AG08396 (cell line): ENCODE data around the gene PRKCA.
"Not testable (repeated sequence)": the region's sequence is repeated elsewhere in the genome, so short reads cannot be mapped to it uniquely, and the experiment has no call there.

Source experiments
- DNase-seq: peaks from one replicate; pipeline ENCODE4 v3.0.0; 2012; ENCODE audit warnings: low spot score, mixed read lengths

The PRKCA gene

DNA sequence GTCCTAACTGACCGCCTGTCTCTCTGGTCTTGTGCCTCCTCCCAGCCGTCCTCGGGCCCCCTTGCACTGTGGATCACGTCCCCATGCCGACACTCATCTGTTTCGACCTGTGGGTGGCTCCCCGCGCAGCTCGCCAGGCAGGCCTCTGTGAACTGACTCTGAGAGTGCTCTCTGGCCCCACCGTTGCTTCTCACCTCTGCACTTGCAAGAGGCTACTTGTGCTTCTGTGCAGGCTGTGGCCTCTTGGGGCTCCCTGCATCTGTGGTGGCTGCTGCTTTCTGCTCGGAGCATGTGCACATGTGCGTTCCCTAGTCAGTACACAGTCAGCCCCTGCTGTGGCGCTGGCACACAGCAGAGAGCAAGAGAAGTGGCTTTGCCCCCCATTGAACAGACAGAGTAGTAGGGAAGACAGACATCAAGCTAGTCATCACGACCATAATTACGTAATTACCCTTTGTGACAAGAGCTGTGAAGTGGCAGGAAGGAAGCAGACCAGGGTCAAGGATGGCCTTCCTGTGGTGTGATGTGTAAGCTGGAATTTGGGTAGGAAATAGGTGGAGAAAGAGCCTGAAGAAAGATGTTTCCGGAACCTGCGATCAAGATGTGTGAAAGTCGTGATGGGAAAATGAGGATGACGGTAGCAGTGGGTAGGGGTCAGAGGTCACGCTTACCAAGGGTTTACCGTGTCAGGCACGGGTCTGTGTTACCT, 276.5 kb downstream of the PRKCA start:
- DNase-seq: no peak

DNA sequence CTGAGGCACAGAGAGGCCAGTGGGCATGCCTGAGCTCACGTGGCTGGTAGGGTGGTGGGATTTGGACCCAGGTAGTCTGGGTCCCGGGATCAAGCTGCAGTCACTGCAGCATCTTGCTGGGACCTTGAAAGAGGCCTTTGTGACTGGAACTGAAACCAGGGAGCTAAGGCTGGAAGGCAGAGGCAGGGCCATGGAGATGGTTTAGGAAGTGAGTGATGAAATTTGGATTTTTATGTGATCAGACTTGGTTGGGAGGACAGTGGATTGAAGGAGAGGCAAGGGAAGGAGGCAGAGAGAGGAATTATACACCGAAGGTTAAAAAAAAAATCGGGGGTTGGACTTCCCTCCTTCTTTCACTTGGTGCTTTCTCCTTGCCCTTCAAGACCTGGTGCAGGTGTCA, 277.1 kb downstream of the PRKCA start:
- no peak for DNase-seq

DNA sequence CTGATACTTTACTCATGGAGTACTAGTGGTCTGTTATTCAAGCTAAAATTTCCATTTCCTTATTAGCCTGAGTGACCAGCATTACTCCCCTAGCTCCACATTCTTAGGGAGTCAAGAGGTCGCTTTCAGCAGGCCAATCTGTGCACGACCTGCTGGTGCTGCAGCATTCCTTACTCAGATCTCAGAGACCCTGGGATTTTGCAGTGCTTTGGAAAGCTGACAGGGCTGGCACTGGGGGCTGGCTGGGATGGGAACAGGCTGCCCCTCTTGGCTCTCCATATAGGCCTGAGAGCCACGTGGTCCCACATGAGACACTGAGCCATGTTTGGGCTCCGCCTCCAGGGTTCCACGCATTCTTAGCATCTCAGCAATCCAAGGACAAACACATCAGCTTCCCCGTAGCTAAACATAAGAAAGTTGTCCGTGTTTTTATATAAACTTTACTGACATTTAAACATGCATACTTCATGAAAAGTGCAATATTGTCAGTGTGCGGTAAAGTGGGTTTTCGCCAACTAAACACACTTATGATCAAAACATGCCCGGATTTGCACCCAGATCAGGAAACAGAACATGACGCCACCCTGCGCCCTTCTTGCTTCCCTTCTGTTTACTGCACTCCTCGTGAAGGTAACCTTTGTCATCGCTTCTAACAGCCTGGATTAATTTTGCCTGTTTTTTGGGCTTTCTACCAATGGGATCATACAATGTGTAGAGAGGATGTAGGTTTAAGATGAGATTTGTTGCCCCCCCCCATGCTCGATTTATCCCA, 278.0 kb downstream of the PRKCA start:
- peak; percentile 83 for DNase-seq

DNA sequence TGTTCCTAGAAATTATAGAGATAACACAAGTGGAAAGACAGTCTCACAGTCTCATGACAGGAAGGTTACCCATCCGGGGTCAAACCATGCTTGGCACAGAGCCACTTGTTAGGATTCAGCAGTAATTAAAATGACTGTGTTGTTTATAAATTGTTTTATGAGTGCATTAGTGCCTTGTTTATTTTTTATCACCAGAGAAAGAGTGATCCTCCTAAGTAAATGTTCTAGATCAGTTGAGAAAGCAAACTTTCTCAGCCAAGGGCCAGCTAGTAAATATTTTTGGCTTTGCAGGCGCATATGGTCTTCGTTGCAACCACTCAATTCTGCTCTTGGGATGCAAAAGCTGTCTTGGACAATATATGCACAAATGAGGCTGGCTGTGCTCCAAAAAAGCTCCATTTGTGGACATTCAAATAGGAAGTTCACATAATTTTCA, 278.6 kb downstream of the PRKCA start:
- DNase-seq: peak; percentile 24

DNA sequence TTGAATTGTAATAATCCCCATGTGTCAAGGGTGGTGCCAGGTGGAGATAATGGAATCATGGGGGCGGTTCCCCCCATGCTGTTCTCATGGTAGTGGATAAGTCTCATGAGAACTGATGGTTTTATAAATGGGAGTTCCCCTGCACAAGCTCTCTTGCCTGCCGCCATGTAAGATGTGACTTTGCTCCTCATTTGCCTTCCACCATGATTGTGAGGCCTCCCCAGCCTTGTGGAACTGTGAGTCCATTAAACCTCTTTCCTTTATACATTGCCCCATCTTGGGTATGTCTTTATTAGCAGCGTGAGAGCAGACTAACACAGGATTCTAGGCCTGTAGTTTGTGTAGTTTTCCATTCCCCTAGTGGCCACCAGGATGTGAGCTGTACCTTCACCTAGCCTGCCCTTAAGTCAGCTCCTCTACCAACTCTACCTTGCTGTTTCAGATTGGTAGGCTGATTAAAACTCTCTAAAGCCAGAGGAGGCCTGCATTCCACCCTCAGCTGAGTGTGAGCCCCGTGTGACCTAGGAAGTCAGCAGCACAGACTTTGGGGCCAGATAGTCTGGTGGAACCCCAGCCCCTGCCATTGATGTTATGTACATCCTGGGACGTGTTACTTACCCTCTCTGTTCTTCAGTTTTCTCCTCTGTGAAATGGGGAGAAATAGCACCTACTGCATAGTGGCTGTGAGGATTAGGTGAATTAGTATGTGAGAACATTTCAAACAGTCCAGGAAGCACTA, 280.1 kb downstream of the PRKCA start:
- DNase-seq: no peak

DNA sequence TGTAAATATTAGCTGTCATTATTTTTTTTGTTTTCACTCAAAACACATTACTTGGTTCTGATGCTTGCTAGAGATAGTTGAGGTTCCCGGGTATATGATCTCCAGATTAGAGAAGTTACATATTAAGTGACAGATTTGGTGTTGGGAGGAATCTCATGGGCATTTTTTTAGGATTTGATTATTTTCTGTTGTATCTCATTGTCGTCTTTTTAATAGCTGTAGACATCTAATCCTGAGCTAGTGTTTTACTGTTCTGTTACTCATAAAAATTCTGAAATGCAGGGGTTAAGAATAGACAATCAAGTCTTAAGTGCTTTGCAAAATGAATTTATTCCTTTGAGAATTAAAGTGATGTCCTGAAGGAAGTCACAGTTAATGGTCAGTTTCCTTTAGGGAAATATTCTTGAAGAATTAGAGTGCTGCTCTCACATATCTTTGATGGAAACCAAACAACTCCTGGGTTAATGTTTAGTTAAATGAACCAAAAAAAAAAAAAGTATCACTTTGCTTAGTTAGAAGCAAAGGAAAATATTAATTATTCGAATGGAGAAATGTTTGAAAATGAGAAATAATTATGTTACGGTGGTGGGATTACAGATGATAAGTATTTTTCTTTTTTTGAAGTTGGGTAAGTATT, 280.8 kb downstream of the PRKCA start:
- no peak for DNase-seq

DNA sequence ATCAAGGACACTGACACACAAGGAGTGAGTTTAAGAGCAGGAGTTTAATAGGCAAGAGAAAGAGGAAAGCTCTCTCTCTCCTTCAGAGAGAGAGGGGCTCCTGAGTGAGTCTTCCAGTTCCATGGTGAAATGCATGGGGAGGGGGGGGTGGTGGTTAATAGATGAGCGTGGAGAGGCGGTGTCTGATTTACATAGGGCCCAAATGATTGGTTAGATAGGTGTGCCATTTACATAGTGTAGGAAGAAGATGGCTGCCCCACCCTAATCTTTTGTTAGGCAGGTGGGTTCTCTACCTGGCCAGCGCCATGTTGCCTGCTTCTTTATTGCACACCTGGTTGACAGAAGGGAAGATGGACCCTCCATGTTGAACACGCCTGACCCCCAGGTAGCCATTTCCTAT, 282.5 kb downstream of the PRKCA start:
- no peak for DNase-seq

DNA sequence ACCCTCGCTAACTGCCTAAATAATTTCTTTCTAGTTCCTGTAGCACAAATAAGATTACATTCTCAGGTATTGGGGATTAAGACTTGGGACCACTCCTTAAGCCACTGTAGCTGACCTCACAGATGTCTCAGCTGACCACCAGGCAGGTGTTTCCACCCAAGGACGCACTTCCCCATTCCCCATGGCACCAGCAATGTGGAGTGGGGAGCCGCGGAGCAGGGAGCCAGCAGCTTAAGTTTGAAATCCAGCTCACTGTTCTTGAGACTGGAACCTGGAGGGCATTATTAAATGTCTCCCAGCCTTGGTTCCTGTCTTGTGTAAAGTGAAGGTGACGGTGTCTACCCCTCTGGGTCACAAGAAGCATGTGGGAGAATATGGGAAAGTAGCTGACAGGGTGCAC, 283.1 kb downstream of the PRKCA start:
- DNase-seq: no peak

DNA sequence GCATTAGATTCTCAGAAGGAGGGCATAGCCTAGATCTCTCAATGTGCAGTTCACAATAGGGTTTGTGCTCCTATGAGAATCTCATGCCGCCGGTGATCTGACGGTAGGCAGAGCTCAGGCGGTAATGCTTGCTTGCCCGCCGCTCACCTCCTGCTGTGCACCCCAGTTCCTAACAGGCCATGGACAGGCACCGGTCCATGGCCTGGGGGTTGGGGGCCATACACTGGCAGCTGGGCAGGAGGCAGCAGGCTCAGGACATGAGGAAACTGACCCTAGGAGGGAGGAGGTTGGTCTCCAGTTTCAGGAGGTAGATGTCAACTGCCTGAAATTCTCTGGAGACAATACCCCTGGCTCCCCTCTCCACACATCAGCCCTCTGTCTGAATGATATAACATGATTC, 287.5 kb downstream of the PRKCA start:
- DNase-seq: no peak

DNA sequence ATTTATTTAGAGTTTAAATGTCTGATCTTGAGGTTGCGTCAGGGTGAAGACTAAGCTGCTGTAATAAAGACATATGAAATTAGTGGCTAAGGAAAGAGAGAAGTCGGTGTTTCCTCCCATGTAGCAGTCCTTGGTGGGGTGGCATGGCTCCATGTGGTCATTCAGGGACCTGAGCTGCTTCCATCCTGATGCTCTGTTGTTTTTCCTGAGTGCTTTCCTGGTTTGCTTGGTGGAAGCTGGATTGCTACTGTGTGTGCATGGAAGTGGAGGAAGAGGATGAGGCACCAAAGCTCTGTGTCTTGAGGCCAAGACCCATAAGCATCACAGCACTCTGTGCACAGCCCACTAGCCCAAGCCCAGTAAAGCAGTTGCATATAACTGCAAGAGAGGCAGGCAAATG, 290.7 kb downstream of the PRKCA start:
- no peak for DNase-seq

DNA sequence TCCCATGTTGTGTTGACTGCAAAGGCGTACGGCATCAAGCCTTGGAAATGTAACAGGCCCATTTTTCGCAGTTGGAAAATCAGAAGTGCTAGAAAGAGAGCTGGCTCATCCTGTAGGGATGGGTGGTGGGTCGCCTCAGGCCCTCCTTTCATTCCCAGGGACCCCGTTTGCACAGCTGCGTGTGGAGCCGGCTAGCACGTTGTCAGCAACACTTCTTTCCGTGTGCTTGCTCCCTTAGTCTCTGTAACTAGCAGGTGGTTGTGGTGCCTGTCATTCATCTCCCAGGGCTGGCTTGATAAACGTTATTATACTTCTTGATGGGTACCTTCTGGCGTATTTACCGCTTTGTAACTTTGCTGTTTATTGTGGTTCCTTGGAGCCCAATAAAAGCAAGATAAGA, 293.5 kb downstream of the PRKCA start:
- DNase-seq: no peak

DNA sequence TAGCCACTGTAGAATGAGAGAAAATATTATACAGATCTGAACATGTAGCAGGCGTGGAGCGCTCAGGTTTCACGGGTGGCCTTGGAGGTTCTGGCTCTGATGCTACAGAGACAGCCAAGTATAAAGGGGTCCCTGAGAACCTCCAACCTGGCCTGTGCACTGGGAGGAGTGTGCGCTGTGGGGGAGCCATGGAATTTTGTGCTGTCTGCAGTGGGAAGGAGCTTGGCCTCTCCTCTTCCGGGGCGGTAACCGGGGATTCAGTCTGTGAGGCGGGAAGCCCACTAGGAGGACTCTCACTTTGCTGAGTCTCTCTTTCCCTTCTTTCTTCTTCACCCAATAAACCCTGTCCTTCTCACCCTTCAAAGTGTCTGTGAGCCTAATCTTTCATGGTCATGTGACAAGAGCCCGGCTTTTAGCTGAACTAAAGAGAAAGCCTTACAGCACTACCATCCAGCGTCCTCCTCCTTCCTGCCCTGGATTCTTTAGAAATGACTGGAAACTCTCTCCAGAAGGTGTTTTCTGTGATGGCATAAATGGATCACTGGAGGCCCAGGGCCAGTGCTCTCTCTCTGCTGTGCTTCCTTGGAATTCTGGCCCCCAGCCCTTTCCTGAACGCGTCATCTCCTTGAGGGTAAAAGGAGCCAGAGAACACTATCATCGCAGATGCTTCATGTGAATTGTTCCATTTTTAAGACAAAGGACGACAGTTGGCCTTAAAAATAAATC, 300.4 kb downstream of the PRKCA start:
- DNase-seq: peak; percentile 63

DNA sequence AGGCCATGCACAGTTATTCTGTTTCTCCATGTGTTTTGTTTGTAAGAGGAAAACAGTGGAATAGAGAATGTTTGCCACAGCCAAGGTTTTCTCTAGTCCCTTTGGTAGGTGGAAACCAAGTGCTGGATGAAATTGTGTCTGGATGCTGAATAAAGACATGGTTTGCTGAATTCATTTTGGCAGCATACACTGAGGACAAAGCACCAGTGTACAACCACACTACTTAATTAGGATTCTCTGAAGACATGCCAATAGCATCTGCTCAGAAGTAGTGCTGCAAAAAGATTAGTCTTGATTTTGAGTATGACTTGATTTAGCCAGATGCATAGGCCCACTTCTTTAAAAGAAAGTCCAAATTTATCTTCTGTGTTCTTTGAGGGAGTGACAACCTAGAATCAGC, 302.0 kb downstream of the PRKCA start:
- DNase-seq: no peak

DNA sequence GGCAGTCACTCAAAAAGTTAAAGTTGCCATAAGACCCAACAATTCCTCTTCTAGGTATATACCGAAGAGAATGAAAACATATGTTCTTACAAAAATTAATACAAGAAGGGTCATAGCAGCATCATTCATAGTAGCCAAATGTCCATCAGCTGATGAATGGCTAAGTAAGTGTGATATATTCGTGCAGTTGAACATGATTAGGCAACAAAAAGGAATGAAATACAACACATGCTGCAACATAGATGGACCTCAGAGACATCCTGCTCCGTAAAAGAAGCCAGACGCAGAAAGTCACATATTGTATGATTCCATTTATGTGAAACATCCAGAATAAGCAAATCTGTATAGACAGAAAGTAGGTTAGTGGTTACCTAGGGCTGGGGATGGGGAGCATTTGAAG, 303.1 kb downstream of the PRKCA start:
- no peak for DNase-seq

DNA sequence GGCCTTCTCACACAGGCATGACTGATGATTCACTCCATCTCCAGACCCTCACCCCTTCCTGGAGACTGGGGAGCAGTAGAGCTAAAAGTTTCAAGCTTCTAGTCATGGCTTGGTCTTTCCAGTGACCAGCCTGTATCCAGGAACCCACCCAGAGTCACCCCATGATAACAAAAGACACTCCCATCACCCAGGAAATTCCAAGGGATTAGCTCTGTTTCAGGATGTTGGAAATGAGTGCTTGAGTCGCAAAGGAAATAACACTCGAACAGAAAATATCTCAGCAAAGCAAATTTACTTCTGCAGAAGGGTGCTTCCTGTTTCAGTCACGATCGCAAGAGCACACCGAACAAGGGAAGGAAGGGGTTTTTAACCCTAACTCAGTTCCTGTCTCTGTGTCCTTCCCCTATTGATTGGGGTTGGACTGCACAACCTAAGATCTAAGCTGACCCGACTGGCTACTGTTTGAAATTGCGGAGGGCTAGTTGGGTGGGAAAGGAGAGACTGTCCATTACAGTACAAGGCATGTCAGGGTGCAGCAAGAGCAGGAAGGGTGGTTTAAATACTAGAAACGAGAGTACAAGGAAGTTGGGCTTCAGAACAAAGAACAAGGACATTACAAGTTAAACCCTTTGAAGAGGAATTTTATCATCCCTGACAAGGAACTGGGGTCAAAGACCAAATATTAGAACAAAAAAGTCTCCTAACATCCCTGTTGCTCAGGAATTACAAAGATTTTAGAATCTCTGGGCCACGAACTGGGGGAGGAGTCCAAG, 308.1 kb downstream of the PRKCA start:
- no peak for DNase-seq

DNA sequence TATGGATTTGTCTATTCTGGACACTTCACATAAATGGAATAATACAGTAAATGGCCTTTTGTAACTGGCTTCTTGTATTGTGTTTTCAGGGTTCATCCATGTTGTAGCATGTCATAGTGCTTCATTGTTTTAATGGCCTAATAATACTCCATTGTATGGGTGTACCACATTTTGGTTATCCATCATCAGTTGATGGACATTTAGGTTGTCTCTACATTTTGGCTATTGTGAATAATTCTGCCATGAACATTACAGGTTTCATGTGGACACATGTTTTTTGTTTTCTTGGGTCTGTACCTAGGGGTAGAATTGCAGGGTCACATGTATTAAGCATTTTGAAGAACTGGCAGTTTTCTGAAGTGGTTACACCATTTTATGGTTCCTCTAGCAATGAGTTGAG, 309.0 kb downstream of the PRKCA start:
- no peak for DNase-seq

DNA sequence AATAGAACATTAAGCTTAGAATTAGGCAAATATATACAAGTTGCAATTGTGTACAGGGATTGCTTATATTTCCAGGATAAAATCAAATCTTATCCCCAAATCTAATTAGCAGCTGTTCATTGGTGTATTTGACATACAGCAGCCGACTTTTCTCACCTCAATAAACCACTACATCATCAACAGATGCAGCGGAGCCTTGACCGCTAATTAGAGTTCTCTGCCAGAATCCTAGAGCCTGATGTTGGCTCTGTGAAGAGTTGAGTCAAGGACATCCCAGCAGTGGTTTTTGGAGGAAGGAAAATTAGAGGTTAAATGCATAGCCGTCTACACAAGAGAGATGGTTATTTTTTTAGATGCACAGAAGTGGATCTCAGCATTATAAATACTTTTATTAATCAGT, 310.6 kb downstream of the PRKCA start:
- DNase-seq: no peak

DNA sequence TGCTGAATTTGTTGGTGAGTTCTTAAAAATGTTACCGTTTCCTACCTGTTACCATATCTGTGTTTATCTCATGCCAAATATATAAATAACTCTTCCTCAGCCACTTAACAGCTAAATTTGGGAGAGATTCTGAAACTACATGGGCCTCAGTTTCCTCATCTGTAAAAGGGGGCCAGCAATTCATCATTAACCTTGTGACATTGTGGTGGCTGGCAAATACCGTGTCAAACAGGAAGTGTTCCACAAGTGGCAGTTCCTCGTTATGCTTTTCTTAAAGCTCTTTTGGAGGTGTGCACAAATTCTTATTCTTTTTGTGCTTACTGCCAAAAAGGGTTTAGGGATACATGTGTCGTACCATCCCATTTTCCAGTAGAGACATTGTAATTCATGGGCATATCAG, 312.1 kb downstream of the PRKCA start:
- DNase-seq: no peak

DNA sequence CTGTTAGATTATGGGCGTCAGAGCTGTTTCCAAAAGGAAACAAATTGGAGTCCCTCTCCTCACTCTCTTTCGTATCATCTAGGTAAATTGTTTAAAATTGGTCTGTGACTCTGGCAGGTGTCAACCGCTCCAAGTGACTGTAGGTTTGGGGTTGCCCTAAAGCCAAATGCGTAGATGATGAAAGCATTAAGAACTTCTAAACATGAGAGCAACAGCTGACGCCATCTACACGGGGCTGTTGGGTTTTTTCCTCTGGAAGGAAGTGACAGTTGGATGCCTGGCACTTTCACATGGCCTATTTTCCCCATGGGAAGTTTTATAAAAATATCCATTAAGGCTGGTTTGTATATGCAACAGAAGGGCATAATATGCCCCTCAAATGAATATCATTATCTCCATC, 316.8 kb downstream of the PRKCA start:
- no peak for DNase-seq

DNA sequence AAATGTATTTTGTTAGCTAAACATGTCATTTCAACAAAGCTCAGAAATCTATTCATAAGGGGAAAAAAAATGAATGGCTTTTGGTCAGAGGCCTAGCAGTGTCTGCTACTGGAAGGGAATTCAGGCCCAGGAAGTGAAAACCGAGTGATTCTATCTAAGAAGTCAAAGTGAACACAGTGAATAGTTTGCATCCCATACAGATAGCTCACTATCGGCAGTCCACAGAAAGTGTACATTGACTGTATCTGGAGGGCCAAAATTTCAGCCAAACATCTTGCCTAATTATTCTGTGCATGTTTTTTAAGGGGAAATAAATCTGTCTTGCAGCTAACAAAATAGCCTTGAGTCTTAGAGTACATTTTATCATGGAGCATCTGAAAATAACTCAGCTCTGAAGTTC, 318.1 kb downstream of the PRKCA start:
- DNase-seq: no peak

DNA sequence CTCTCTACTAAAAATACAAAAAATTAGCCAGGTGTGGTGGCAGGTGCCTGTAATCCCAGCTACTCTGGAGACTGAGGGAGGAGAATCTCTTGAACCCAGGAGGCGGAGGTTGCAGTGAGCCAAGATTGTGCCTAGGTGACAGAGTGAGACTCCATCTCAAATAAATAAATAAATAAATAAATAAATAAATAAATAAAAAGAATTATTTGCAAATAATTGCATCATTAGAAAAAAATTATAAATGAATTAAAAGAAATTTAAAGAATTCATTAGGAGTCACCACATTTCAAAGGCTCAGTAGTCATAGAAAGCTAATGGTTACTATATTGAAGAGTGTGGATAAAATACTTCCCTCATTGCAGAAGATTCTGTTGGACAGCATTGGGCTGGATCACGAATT, 322.2 kb downstream of the PRKCA start:
- DNase-seq: not testable (repeated sequence)
